ENCODE data around the gene SOX12. TPM values are rescaled to one million over a fixed set of nuclear protein-coding genes. Genes with fewer than 3 reads are reported as not detected.

SOX12 gene
- total and polyA plus RNA-seq, 3 donors from 2014 or later, result 13.4 to 23.8 (median 19.2) TPM

- Histone ChIP-seq H3K4me3 (peak within 1 kb of the TSS; percentile 57 to 89), H3K27ac (peak within 1 kb of the TSS; percentile 88 to 92), H3K36me3 (ENCODE audit: low read depth, missing control alignments) (no peaks in the 10 kb centered on the region), H3K27me3 (no peaks in the 10 kb centered on the region), H3K4me1 (peaks cover 10% of the 10 kb centered on the region), H3K9me3 (no peaks in the 10 kb centered on the region)
- WGBS, 2 donors, result 1% methylated on average over 16 to 38 of the region's 50 CpGs
- DNase-seq, result peak; percentile 83
- TF ChIP-seq POLR2A (IDR thresholded peaks at IDR 0.05), result no peak
- TF ChIP-seq, protein P1, sequence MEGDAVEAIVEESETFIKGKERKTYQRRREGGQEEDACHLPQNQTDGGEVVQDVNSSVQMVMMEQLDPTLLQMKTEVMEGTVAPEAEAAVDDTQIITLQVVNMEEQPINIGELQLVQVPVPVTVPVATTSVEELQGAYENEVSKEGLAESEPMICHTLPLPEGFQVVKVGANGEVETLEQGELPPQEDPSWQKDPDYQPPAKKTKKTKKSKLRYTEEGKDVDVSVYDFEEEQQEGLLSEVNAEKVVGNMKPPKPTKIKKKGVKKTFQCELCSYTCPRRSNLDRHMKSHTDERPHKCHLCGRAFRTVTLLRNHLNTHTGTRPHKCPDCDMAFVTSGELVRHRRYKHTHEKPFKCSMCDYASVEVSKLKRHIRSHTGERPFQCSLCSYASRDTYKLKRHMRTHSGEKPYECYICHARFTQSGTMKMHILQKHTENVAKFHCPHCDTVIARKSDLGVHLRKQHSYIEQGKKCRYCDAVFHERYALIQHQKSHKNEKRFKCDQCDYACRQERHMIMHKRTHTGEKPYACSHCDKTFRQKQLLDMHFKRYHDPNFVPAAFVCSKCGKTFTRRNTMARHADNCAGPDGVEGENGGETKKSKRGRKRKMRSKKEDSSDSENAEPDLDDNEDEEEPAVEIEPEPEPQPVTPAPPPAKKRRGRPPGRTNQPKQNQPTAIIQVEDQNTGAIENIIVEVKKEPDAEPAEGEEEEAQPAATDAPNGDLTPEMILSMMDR (IDR thresholded peaks at IDR 0.05), result no peak
- intact Hi-C loops (cut with DNase I; ENCODE audit: low total_unique reads), result no loop called here
Measured at GRCh38 chr20:346640-347316, 21.4 kb downstream of the SOX12 start, which contains the start of gene NRSN2. TSS of gene NRSN2 (plus strand) at chr20:347111. CDS start at chr20:349644, 2,533 bp downstream.

GRCh38 chr20:347317-347639, 21.9 kb downstream of the SOX12 start:
- no peak for TF ChIP-seq POLR2A (IDR thresholded peaks at IDR 0.05)
- TF ChIP-seq, protein P1 (IDR thresholded peaks at IDR 0.05), result no peak
- DNase-seq, result no peak
- intact Hi-C loops (cut with DNase I; ENCODE audit: low total_unique reads), result no loop called here
- WGBS, 2 donors, result 0 to 2% methylated on average over 7 to 16 of the region's 19 CpGs
- Histone ChIP-seq H3K9me3 (no peaks in the 10 kb centered on the region), H3K4me3 (peak overlapping the region; percentile 57 to 89), H3K36me3 (ENCODE audit: low read depth, missing control alignments) (no peaks in the 10 kb centered on the region), H3K4me1 (peaks cover 10% of the 10 kb centered on the region), H3K27me3 (no peaks in the 10 kb centered on the region), H3K27ac (peak overlapping the region; percentile 88 to 92)

DNA sequence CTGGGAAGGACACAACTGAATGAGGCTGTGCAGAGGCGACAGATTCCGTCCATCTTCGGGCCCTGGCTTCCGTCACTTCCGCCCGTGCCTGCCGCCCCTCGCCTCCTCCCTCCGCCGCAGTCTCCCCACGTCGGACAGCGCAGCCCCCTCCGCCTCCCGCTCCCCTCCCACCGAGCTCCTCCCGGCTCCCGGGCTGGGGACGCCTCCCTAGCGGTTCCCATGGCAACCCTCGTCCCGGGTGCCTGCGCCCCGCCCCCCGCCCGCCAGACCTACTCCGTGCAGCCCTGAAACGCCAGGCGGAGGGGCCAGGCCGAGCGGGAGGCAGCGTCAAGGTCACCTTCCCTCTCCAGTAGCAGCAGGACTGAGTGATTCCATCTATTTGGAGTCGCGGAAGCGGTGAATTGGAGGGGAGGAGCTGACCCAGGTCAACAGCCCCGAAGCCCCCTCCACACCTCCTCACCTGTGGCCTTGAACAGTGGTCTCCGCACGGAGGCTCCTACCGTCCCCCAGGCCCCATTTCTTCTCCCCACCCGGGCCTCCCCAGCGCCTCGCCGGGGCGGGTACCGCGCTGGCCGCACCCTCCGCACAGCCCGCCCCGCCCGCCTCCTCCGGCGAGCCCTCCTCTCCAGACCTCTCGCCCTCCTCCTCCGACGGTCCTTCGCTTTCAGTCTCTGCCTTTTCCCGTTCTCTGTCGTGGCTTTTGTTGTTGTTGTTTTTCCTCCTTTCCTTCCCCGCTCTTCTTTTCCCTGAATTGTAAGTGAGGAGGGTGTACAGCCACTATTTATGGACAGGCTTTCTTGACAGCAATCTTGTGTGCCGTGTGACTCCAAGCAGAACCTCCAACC, 22.5 kb downstream of the SOX12 start:
- DNase-seq, result peak; percentile 96
- H3K4me1 ChIP-seq, result peaks cover 10% of the 10 kb centered on the region
- intact Hi-C loops (cut with DNase I; ENCODE audit: low total_unique reads), result no loop called here
- no peaks in the 10 kb centered on the region for H3K27me3 ChIP-seq
- no peaks in the 10 kb centered on the region for H3K9me3 ChIP-seq
- peak overlapping the region; percentile 57 to 89 for H3K4me3 ChIP-seq
- H3K27ac ChIP-seq, result peak overlapping the region; percentile 88 to 92
- WGBS, 2 donors, result 0 to 1% methylated on average over 30 to 58 of the region's 61 CpGs
- no peak for TF ChIP-seq POLR2A (IDR thresholded peaks at IDR 0.05)
- TF ChIP-seq, protein P1 (IDR thresholded peaks at IDR 0.05), result peak in 1 of 3 experiments; percentile 4
- no peaks in the 10 kb centered on the region for H3K36me3 ChIP-seq (ENCODE audit: low read depth, missing control alignments)

- peaks cover 10% of the 10 kb centered on the region for H3K4me1 ChIP-seq
- no peak for DNase-seq
- no peak overlapping the region for H3K27ac ChIP-seq
- H3K4me3 ChIP-seq, result no peak overlapping the region
- H3K27me3 ChIP-seq, result no peaks in the 10 kb centered on the region
- TF ChIP-seq, protein P1 (IDR thresholded peaks at IDR 0.05), result no peak
- TF ChIP-seq POLR2A (IDR thresholded peaks at IDR 0.05), result no peak
- H3K9me3 ChIP-seq, result no peaks in the 10 kb centered on the region
- WGBS, 2 donors, result 79 to 81% methylated on average over 19 of the region's 19 CpGs
- no peaks in the 10 kb centered on the region for H3K36me3 ChIP-seq (ENCODE audit: low read depth, missing control alignments)
- intact Hi-C loops (cut with DNase I; ENCODE audit: low total_unique reads), result no loop called here
Measured at GRCh38 chr20:348972-349841, 23.9 kb downstream of the SOX12 start.

Measured in testis (tissue), 3 donors.